K562 (cell line): ENCODE data around the gene RDH14. TPM values are rescaled to one million over a fixed set of nuclear protein-coding genes. Genes with fewer than 3 reads are reported as not detected.

Experiments
- ATAC-seq: fragments of 200-7000 bp; cut with Tn5 transposase; 3 replicates; pipeline ENCODE4 v1.9.1; 2020; ENCODE audit warnings: moderate library complexity
- BruUV-seq: library from RNA; stranded (reverse); fragments of 400-500 nt; replicated peaks from 2 replicates; lab custom pipeline; 2021; lab: Mats Ljungman, UMichigan
- CTCF ChIA-PET: fragments of 300-600 bp; formaldehyde crosslinking; extraction: SDS; loops from one replicate; lab custom pipeline; 2021; ENCODE audit warnings: low intra/inter-chr PET ratio; lab: Yijun Ruan, JAX
- POLR2A ChIA-PET: fragments of 300-600, 350-650 bp; sonication (Branson Sonifier 250); formaldehyde crosslinking; extraction: SDS; loops from one replicate; lab custom pipeline; 2021; ENCODE audit warnings: antibody characterized with exemption, inconsistent platforms; lab: Yijun Ruan, JAX
- DNase-seq, 4 experiments: peaks; one replicate each; pipeline versions ENCODE4 v3.0.0 to v3.0.0-alpha.2; 2011 to 2018; ENCODE audit warnings: low spot score in 3 of 4, mixed read lengths in 3 of 4; ENCODE audit errors: extremely low read depth in 1 of 4
- FAIRE-seq: peaks from 2 replicates; lab custom pipeline; 2011; peaks lifted over from hg19 to GRCh38; lab: Jason Lieb, UNC
- H2AFZ ChIP-seq: 2 replicates; pipeline ENCODE4 v1.6.0; 2011; ENCODE audit warnings: low read depth, low read length, control low read depth, inconsistent platforms
- H3K27ac ChIP-seq: fragments of 200-600 bp; 3 replicates; pipeline ENCODE4 v1.8.0; 2011; ENCODE audit warnings: low read depth, mild to moderate bottlenecking, control low read depth, inconsistent platforms, low read length, moderate library complexity, mixed read lengths; ENCODE audit errors: extremely low read depth
- H3K27me3 ChIP-seq, 2 experiments: fragments of 300-600 bp in 1 of 2; 2 replicates in 1 of 2; 3 replicates in 1 of 2; pipeline versions ENCODE4 v1.6.0 to v1.8.0; 2011; ENCODE audit warnings: inconsistent platforms in 2 of 2, low read length in 2 of 2, mild to moderate bottlenecking in 1 of 2, mixed read lengths in 1 of 2, moderate library complexity in 1 of 2; ENCODE audit not compliant: control insufficient read depth in 2 of 2, insufficient read depth in 2 of 2
- H3K36me3 ChIP-seq: fragments of 300-600 bp; 3 replicates; pipeline ENCODE4 v1.8.0; 2011; ENCODE audit warnings: mild to moderate bottlenecking, low read length, inconsistent platforms; ENCODE audit not compliant: control insufficient read depth, insufficient read depth
- H3K4me1 ChIP-seq, 2 experiments: fragments of 200-600 bp in 1 of 2; replicated peaks in 1 of 2; 2 replicates in 1 of 2; 3 replicates in 1 of 2; pipeline versions ENCODE4 v1.5.1 to v1.8.0; 2011; ENCODE audit warnings: inconsistent platforms in 2 of 2, low read length in 2 of 2, mild to moderate bottlenecking in 1 of 2, mixed read lengths in 1 of 2, moderate library complexity in 1 of 2; ENCODE audit not compliant: control insufficient read depth in 2 of 2, insufficient read depth in 2 of 2
- H3K4me2 ChIP-seq: 2 replicates; pipeline ENCODE4 v1.6.1; 2011; ENCODE audit warnings: low read length, control low read depth, inconsistent platforms, mixed read lengths; ENCODE audit not compliant: insufficient read depth
- H3K4me3 ChIP-seq: fragments of 200-600 bp; sonication (generic), shearing (Covaris generic); 2 replicates; pipeline ENCODE4 v1.5.1; 2016; ENCODE audit warnings: control low read depth, inconsistent platforms
- H3K79me2 ChIP-seq: fragments of 200-600 bp; 3 replicates; pipeline ENCODE4 v1.8.0; 2011; ENCODE audit warnings: low read length, inconsistent platforms; ENCODE audit not compliant: control insufficient read depth, insufficient read depth
- H3K9ac ChIP-seq, 2 experiments: 2 replicates each; pipeline versions ENCODE4 v1.6.0 to v1.6.1; 2011; ENCODE audit warnings: low read depth in 2 of 2, low read length in 2 of 2, control low read depth in 1 of 2, inconsistent platforms in 1 of 2, mild to moderate bottlenecking in 1 of 2, mixed read lengths in 1 of 2; ENCODE audit not compliant: insufficient read depth in 1 of 2
- H3K9me1 ChIP-seq: one replicate; pipeline ENCODE4 v1.6.0; 2011; ENCODE audit warnings: inconsistent platforms, mild to moderate bottlenecking, low read length, moderate library complexity; ENCODE audit not compliant: control insufficient read depth, insufficient read depth
- H3K9me3 ChIP-seq: replicated peaks from 2 replicates; pipeline ENCODE4 v1.5.1; 2011; ENCODE audit warnings: low read depth, low read length, inconsistent platforms; ENCODE audit not compliant: control insufficient read depth, insufficient read depth
- H4K20me1 ChIP-seq: replicated peaks from 2 replicates; pipeline ENCODE4 v1.6.1; 2011; ENCODE audit warnings: low read length, inconsistent platforms, mixed read lengths; ENCODE audit not compliant: control insufficient read depth, insufficient read depth
- LARP7 ChIP-seq: fragments of 450-650 bp; IDR thresholded peaks from 2 replicates; pipeline ENCODE4 v1.6.1; 2016
- MTA2 ChIP-seq: fragments of 450-650 bp; IDR thresholded peaks from 2 replicates; pipeline ENCODE4 v1.6.1; 2016; ENCODE audit warnings: low read depth
- MYNN ChIP-seq, 2 experiments: sonication (generic); formaldehyde crosslinking in 1 of 2; IDR thresholded peaks; 2 replicates each; pipeline versions ENCODE4 v1.5.0 to v1.6.1; 2016 to 2020; ENCODE audit warnings: antibody characterized with exemption in 1 of 2, missing genetic modification reagents in 1 of 2
- PREB ChIP-seq: sonication (generic); formaldehyde crosslinking; IDR thresholded peaks from 2 replicates; pipeline ENCODE4 v1.8.1; 2023; ENCODE audit warnings: mild to moderate bottlenecking, missing genetic modification reagents
- SNIP1 ChIP-seq: fragments of 450-650 bp; IDR thresholded peaks from 2 replicates; pipeline ENCODE4 v1.7.1; 2017; ENCODE audit warnings: low read depth, mild to moderate bottlenecking
- SRSF9 ChIP-seq: fragments of 200-400 bp; formaldehyde crosslinking; IDR thresholded peaks from 2 replicates; pipeline ENCODE4 v1.6.1; 2017; ENCODE audit warnings: low read depth, low read length, borderline replicate concordance
- ZBTB17 ChIP-seq: fragments of 450-650 bp; formaldehyde crosslinking; IDR thresholded peaks from 2 replicates; pipeline ENCODE4 v1.4.0; 2020; ENCODE audit warnings: mild to moderate bottlenecking
- ZHX1 ChIP-seq: fragments of 150-350 bp; conservative IDR thresholded peaks from 2 replicates; pipeline ENCODE4 v1.6.1; 2014; ENCODE audit warnings: low read length
- ZNF311 ChIP-seq: fragments of 250-450 bp; sonication (Bioruptor Pico); IDR thresholded peaks from 2 replicates; pipeline ENCODE4 v1.4.0; 2020; ENCODE audit warnings: mild to moderate bottlenecking, moderate library complexity
- ZNF431 ChIP-seq: sonication (generic); formaldehyde crosslinking; IDR thresholded peaks from 2 replicates; pipeline ENCODE4 v1.8.0; 2022; ENCODE audit warnings: mild to moderate bottlenecking, missing genetic modification reagents
- ZNF436 ChIP-seq: fragments of 250-450, 450-650 bp; sonication (Bioruptor Pico); formaldehyde crosslinking; IDR thresholded peaks from 2 replicates; pipeline ENCODE4 v1.7.0; 2020; ENCODE audit warnings: mild to moderate bottlenecking
- ZNF609 ChIP-seq: sonication (generic); formaldehyde crosslinking; IDR thresholded peaks from 2 replicates; pipeline ENCODE4 v1.8.1; 2023; ENCODE audit warnings: missing genetic modification reagents, mild to moderate bottlenecking, borderline replicate concordance
- WGBS: fragments of 100-300 bp; shearing (Covaris generic); methylation state at CpG from one replicate; pipeline ENCODE4 v1.1.6; 2016; ENCODE audit warnings: low coverage, mixed read lengths; ENCODE audit not compliant: insufficient coverage; ENCODE audit errors: missing lambda C conversion rate; 5-methylcytosine and 5-hydroxymethylcytosine counted together
- in situ Hi-C: fragments of 300-500 bp; cut with MboI; formaldehyde crosslinking; loops from 4 replicates; pipeline ENCODE4 v1.15.0; 2018; ENCODE audit warnings: inconsistent platforms, mixed read lengths
- intact Hi-C: fragments of 100-400 bp; cut with micrococcal nuclease; formaldehyde crosslinking; loops from 2 replicates; pipeline ENCODE4 v1.14.2; 2022
- polyA plus RNA-seq, 8 experiments: library from polyadenylated mRNA; depleted of rRNA in 4 of 8; stranded (reverse) in 5 of 8; unstranded in 3 of 8; fragments of >200 nt; fragmentation: Nextera tagmentation in 2 of 8; fragmentation: Illumina TruSeq in 1 of 8; extraction: Ambion mirVana in 2 of 8; extraction: Trizol in 1 of 8; gene quantifications; 2 replicates each; pipeline versions ENCODE4 v1.2.1 to v1.2.3, GENCODE V29; 2011 to 2014; ENCODE audit warnings: inconsistent platforms in 1 of 8, missing spikeins in 1 of 8
- total RNA-seq, 7 experiments: library from RNA; depleted of rRNA in 6 of 7; stranded (reverse); fragments of >200 nt in 6 of 7; fragmentation: Illumina TruSeq in 2 of 7; extraction: Trizol in 2 of 7; gene quantifications; 2 replicates each; pipeline versions ENCODE4 v1.2.1 to v1.2.3, GENCODE V29; 2011 to 2021; ENCODE audit warnings: low replicate concordance in 1 of 7

RDH14 gene
- total and polyA plus RNA-seq, 9 of the 15 experiments (the other 6 are each of a cell fraction or from before 2014, with no cell fraction given) = 6.7 to 26.2 (median 20.9) TPM

- Histone ChIP-seq H3K4me2 (no peak overlapping the region), H3K79me2 (no peaks in the 10 kb centered on the region), H3K36me3 (no peaks in the 10 kb centered on the region), H3K27ac (no peak overlapping the region), H3K9ac (no peak overlapping the region), H2AFZ (no peak overlapping the region), H3K4me1 (no peaks in the 10 kb centered on the region), H3K27me3 (peaks cover 3 to 17% of the 10 kb centered on the region in 2 experiments; a peak in 3 of 5 replicates), H3K9me1 (no peaks in the 10 kb centered on the region), H3K4me3 (no peak overlapping the region), H3K9me3 (no peaks in the 10 kb centered on the region), H4K20me1 (no peaks in the 10 kb centered on the region)
- ChIA-PET CTCF (no interaction called here), POLR2A (no interaction called here)
- no TSS peak for BruUV-seq
- in situ Hi-C loops (no loop called here), intact Hi-C loops (no loop called here)
- DNase-seq = no peak
- no peak for ATAC-seq
- FAIRE-seq = no peak
- no peak for TF ChIP-seq PREB (CRISPR knock-in tag)
- TF ChIP-seq ZBTB17 (CRISPR knock-in tag) = no peak
- TF ChIP-seq SNIP1 = no peak
- no peak for TF ChIP-seq MYNN (IDR thresholded peaks at IDR 0.05)
- TF ChIP-seq MYNN (CRISPR knock-in tag; IDR thresholded peaks at IDR 0.05) = no peak
- no peak for TF ChIP-seq ZNF431
- no peak for TF ChIP-seq LARP7
- no peak for TF ChIP-seq MTA2
- TF ChIP-seq ZHX1 = no peak
- no peak for TF ChIP-seq SRSF9
- no peak for TF ChIP-seq ZNF609 (CRISPR knock-in tag)
- no peak for TF ChIP-seq ZNF436 (CRISPR knock-in tag)
- TF ChIP-seq ZNF311 (CRISPR knock-in tag) = no peak
- 0% methylated on average over 3 of the region's 3 CpGs for whole genome bisulfite sequencing
Observed at GRCh38 chr2:18585526-18585925, 25.1 kb upstream of the RDH14 start.
